K562 (cell line): ENCODE results near the gene MYL6B. TPM values are rescaled to one million over a fixed set of nuclear protein-coding genes. Genes with fewer than 3 reads are reported as not detected.

Experiments
- ADNP ChIP-seq: fragments of 200-800 bp; sonication (Bioruptor generic); IDR thresholded peaks from 2 replicates; pipeline ENCODE4 v1.6.1; 2016; ENCODE audit warnings: missing genetic modification characterization, missing compliant biosample characterization
- ATF1 ChIP-seq, 2 experiments: fragments of 450-650 bp in 1 of 2; IDR thresholded peaks; 2 replicates each; pipeline ENCODE4 v1.6.1; 2016; ENCODE audit warnings: missing compliant biosample characterization in 1 of 2, missing genetic modification characterization in 1 of 2
- ATF3 ChIP-seq, 2 experiments: fragments of 450-650 bp in 1 of 2; sonication (generic) in 1 of 2; formaldehyde crosslinking in 1 of 2; IDR thresholded peaks in 1 of 2; conservative IDR thresholded peaks in 1 of 2; 2 replicates each; pipeline versions ENCODE4 v1.6.1 to v1.8.1; 2016 to 2023; ENCODE audit warnings: mild to moderate bottlenecking in 2 of 2, moderate library complexity in 2 of 2, inconsistent platforms in 1 of 2, missing genetic modification reagents in 1 of 2
- CGGBP1 ChIP-seq: fragments of 250-450 bp; sonication (Bioruptor Pico); IDR thresholded peaks from 2 replicates; pipeline ENCODE4 v1.9.0; 2021; ENCODE audit warnings: mild to moderate bottlenecking
- GMEB1 ChIP-seq: fragments of 250-450 bp; sonication (Bioruptor Pico); IDR thresholded peaks from 2 replicates; pipeline ENCODE4 v1.4.0; 2020; ENCODE audit warnings: mild to moderate bottlenecking
- HIVEP1 ChIP-seq: fragments of 250-450 bp; sonication (Bioruptor Pico); IDR thresholded peaks from 2 replicates; pipeline ENCODE4 v1.4.0; 2020; ENCODE audit warnings: mild to moderate bottlenecking
- HLTF ChIP-seq: fragments of 450-650 bp; IDR thresholded peaks from 2 replicates; pipeline ENCODE4 v1.6.1; 2016
- KLF13 ChIP-seq: fragments of 450-650 bp; IDR thresholded peaks from 2 replicates; pipeline ENCODE4 v1.6.1; 2016; ENCODE audit warnings: missing genetic modification characterization, low read depth, mild to moderate bottlenecking, missing compliant biosample characterization, moderate library complexity, borderline replicate concordance
- MCM7 ChIP-seq, 2 experiments: fragments of 450-650 bp; IDR thresholded peaks; 2 replicates each; pipeline ENCODE4 v1.6.1; 2016 to 2018
- NCOA2 ChIP-seq, 2 experiments: fragments of 450-650 bp; IDR thresholded peaks; 2 replicates each; pipeline ENCODE4 v1.6.1; 2018; ENCODE audit warnings: mild to moderate bottlenecking in 2 of 2, moderate library complexity in 1 of 2; ENCODE audit not compliant: partially characterized antibody in 2 of 2
- NELFE ChIP-seq: IDR thresholded peaks from 2 replicates; pipeline ENCODE4 v1.6.1; 2011; ENCODE audit warnings: mild to moderate bottlenecking; ENCODE audit not compliant: insufficient read depth, insufficient read length
- NFIX ChIP-seq: fragments of 250-450 bp; sonication (Bioruptor Pico); IDR thresholded peaks from 2 replicates; pipeline ENCODE4 v1.4.0; 2020; ENCODE audit warnings: low read depth, mild to moderate bottlenecking, moderate library complexity
- PYGO2 ChIP-seq: fragments of 450-650 bp; IDR thresholded peaks from 2 replicates; pipeline ENCODE4 v1.6.1; 2016; ENCODE audit warnings: mild to moderate bottlenecking, missing genetic modification characterization, moderate library complexity, missing compliant biosample characterization
- RUNX1 ChIP-seq: sonication (generic); IDR thresholded peaks from 2 replicates; pipeline ENCODE4 v1.6.1; 2016; ENCODE audit warnings: antibody characterized with exemption, low read depth
- SMC3 ChIP-seq: conservative IDR thresholded peaks from 2 replicates; pipeline ENCODE4 v1.6.1; 2011; ENCODE audit warnings: low read depth, low read length, improper control_type of control experiment; ENCODE audit not compliant: insufficient read depth
- USF2 ChIP-seq: sonication (generic); formaldehyde crosslinking; IDR thresholded peaks from 2 replicates; pipeline ENCODE4 v1.5.0; 2020; ENCODE audit warnings: missing genetic modification reagents
- WHSC1 ChIP-seq: IDR thresholded peaks from one replicate; pipeline ENCODE4 v1.6.1; 2012; ENCODE audit warnings: low read length, control low read depth, inconsistent platforms
- ZNF143 ChIP-seq: sonication (generic); formaldehyde crosslinking; IDR thresholded peaks from 2 replicates; pipeline ENCODE4 v1.9.0; 2022; ENCODE audit warnings: mild to moderate bottlenecking, missing genetic modification reagents
- ZNF717 ChIP-seq: fragments of 250-450 bp; sonication (Bioruptor Pico); IDR thresholded peaks from 2 replicates; pipeline ENCODE4 v1.5.0; 2021
- polyA plus RNA-seq, 8 experiments: library from polyadenylated mRNA; depleted of rRNA in 4 of 8; stranded (reverse) in 5 of 8; unstranded in 3 of 8; fragments of >200 nt; fragmentation: Nextera tagmentation in 2 of 8; fragmentation: Illumina TruSeq in 1 of 8; extraction: Ambion mirVana in 2 of 8; extraction: Trizol in 1 of 8; gene quantifications; 2 replicates each; pipeline versions ENCODE4 v1.2.1 to v1.2.3, GENCODE V29; 2011 to 2014; ENCODE audit warnings: inconsistent platforms in 1 of 8, missing spikeins in 1 of 8
- total RNA-seq, 7 experiments: library from RNA; depleted of rRNA in 6 of 7; stranded (reverse); fragments of >200 nt in 6 of 7; fragmentation: Illumina TruSeq in 2 of 7; extraction: Trizol in 2 of 7; gene quantifications; 2 replicates each; pipeline versions ENCODE4 v1.2.1 to v1.2.3, GENCODE V29; 2011 to 2021; ENCODE audit warnings: low replicate concordance in 1 of 7

The MYL6B gene
- total and polyA plus RNA-seq, 9 of the 15 experiments (the other 6 are each of a cell fraction or from before 2014, with no cell fraction given): 42.8 to 77.3 (median 68.6) TPM

GRCh38 chr12:56117778-56118687 lies 34.4 kb upstream of the MYL6B start, which contains the start of gene ZC3H10 (continued):
- no peak for TF ChIP-seq NCOA2 (IDR thresholded peaks at IDR 0.05; ENCODE audit: partially characterized antibody in 2 of 2)
- TF ChIP-seq PYGO2: no peak
- 0 out of 2 replicates have a peak, but pooled peaks have one; percentile 62 for TF ChIP-seq HIVEP1 (CRISPR knock-in tag)
- TF ChIP-seq GMEB1 (CRISPR knock-in tag): peak; percentile 89
- TF ChIP-seq KLF13: peak; percentile 96
- TF ChIP-seq ADNP: no peak
- TF ChIP-seq HLTF: 0 out of 2 replicates have a peak, but pooled peaks have one; percentile 22
- TF ChIP-seq USF2: no peak
- TF ChIP-seq ATF1 (CRISPR knock-in tag; IDR thresholded peaks at IDR 0.05): peak; percentile 75
- peak; percentile 99 for TF ChIP-seq ATF1 (tag; IDR thresholded peaks at IDR 0.05)
- peak; percentile 49; the same call in 1 of the 2 replicates for TF ChIP-seq ZNF717 (CRISPR knock-in tag)
- no peak for TF ChIP-seq WHSC1
- no peak for TF ChIP-seq MCM7 (IDR thresholded peaks at IDR 0.05)
- TF ChIP-seq CGGBP1 (CRISPR knock-in tag): peak; percentile 63; the same call in 1 of the 2 replicates
- peak; percentile 31; the same call in 1 of the 2 replicates for TF ChIP-seq SMC3
- no peak for TF ChIP-seq NELFE
- peak; percentile 62; the same call in 1 of the 2 replicates for TF ChIP-seq ATF3 (IDR thresholded peaks at IDR 0.05)
- TF ChIP-seq ATF3 (CRISPR knock-in tag; conservative IDR thresholded peaks at IDR 0.05): 0 out of 2 replicates have a peak, but pooled peaks have one; percentile 35
- TF ChIP-seq RUNX1: peak; percentile 82
- no peak for TF ChIP-seq NFIX
- peak; percentile 77 for TF ChIP-seq ZNF143 (CRISPR knock-in tag)
